HCT116 (cell line): ENCODE measurements around the gene NECTIN3. TPM values are rescaled to one million over a fixed set of nuclear protein-coding genes. Genes with fewer than 3 reads are reported as not detected.

Source experiments
- ATAC-seq: fragments of 200-7000 bp; cut with Tn5 transposase; 2 replicates; pipeline ENCODE4 v1.9.1; 2020; ENCODE audit warnings: mild to moderate bottlenecking, moderate library complexity
- BruUV-seq: library from RNA; stranded (reverse); fragments of 400-500 nt; replicated peaks from 2 replicates; lab custom pipeline; 2021; lab: Mats Ljungman, UMichigan
- CTCF ChIA-PET: fragments of 300-600 bp; sonication (Branson Sonifier 250); formaldehyde crosslinking; loops from one replicate; lab custom pipeline; 2021; ENCODE audit warnings: antibody characterized with exemption; lab: Charles Lee
- POLR2A ChIA-PET: fragments of 300-600, 350-600 bp; sonication (Branson Sonifier 250); formaldehyde crosslinking; loops from one replicate; lab custom pipeline; 2021; ENCODE audit warnings: antibody characterized with exemption; lab: Charles Lee
- RAD21 ChIA-PET, 2 experiments: fragments of 300-600 bp; sonication (Branson Sonifier 250); formaldehyde crosslinking; loops; one replicate each; lab custom pipeline; 2023; ENCODE audit warnings: low total read pairs in 2 of 2; ENCODE audit not compliant: uncharacterized antibody in 2 of 2, unreplicated experiment in 2 of 2, low non-redundant PET in 1 of 2; lab: Charles Lee
- DNase-seq: peaks from one replicate; pipeline ENCODE4 v3.0.0-alpha.2; 2010; ENCODE audit warnings: low read depth, low spot score
- H2AFZ ChIP-seq: fragments of 200-600 bp; shearing (Covaris generic), sonication (generic); 2 replicates; pipeline ENCODE4 v1.6.1; 2017; ENCODE audit warnings: low read depth, mixed run types, mixed read lengths, antibody characterized with exemption, low read length; ENCODE audit not compliant: poor library complexity, severe bottlenecking
- H3K27ac ChIP-seq: 2 replicates; pipeline ENCODE4 v1.5.1; 2012; ENCODE audit warnings: low read depth, low read length
- H3K27me3 ChIP-seq: fragments of 200-600 bp; sonication (generic); 2 replicates; pipeline ENCODE4 v1.6.1; 2016; ENCODE audit warnings: mixed run types, low read length, mixed read lengths; ENCODE audit not compliant: insufficient read depth
- H3K36me3 ChIP-seq, 2 experiments: fragments of 200-500 bp in 1 of 2; fragments of 200-600 bp in 1 of 2; sonication (Bioruptor generic) in 1 of 2; sonication (generic) in 1 of 2; 2 replicates each; pipeline versions ENCODE4 v1.5.1 to v1.6.1; 2014 to 2016; ENCODE audit warnings: low read length in 2 of 2, inconsistent platforms in 1 of 2, mixed read lengths in 1 of 2, mixed run types in 1 of 2; ENCODE audit not compliant: insufficient read depth in 2 of 2, control insufficient read depth in 1 of 2
- H3K4me1 ChIP-seq, 2 experiments: fragments of 200-600 bp in 1 of 2; sonication (generic) in 1 of 2; 2 replicates each; pipeline versions ENCODE4 v1.5.1 to v1.6.1; 2012 to 2017; ENCODE audit warnings: low read length in 2 of 2, inconsistent platforms in 1 of 2, mild to moderate bottlenecking in 1 of 2, mixed read lengths in 1 of 2, mixed run types in 1 of 2, moderate library complexity in 1 of 2; ENCODE audit not compliant: insufficient read depth in 2 of 2, control insufficient read depth in 1 of 2
- H3K4me2 ChIP-seq: fragments of 200-600 bp; sonication (generic); 2 replicates; pipeline ENCODE4 v1.6.1; 2017; ENCODE audit warnings: mixed run types, low read length, mixed read lengths
- H3K4me3 ChIP-seq, 2 experiments: fragments of 200-600 bp in 1 of 2; sonication (generic) in 1 of 2; replicated peaks in 1 of 2; 2 replicates each; pipeline ENCODE4 v1.5.1; 2011 to 2016; ENCODE audit warnings: low read length in 2 of 2, control low read depth in 1 of 2, low read depth in 1 of 2, mild to moderate bottlenecking in 1 of 2, mixed read lengths in 1 of 2, mixed run types in 1 of 2
- H3K79me2 ChIP-seq: fragments of 200-600 bp; sonication (generic); 2 replicates; pipeline ENCODE4 v1.6.1; 2017; ENCODE audit warnings: mild to moderate bottlenecking, mixed run types, low read length, moderate library complexity, mixed read lengths; ENCODE audit not compliant: insufficient read depth
- H3K9ac ChIP-seq: fragments of 200-600 bp; sonication (generic); 2 replicates; pipeline ENCODE4 v1.6.1; 2016; ENCODE audit warnings: low read length, mixed read lengths
- H3K9me2 ChIP-seq: fragments of 200-600 bp; sonication (generic), shearing (Covaris generic); 2 replicates; pipeline ENCODE4 v1.6.1; 2017; ENCODE audit warnings: mixed run types, mild to moderate bottlenecking, moderate library complexity; ENCODE audit not compliant: insufficient read depth
- H3K9me3 ChIP-seq, 2 experiments: fragments of 200-500 bp in 1 of 2; fragments of 200-600 bp in 1 of 2; sonication (Bioruptor generic) in 1 of 2; sonication (generic) in 1 of 2; 2 replicates each; pipeline ENCODE4 v1.6.1; 2014 to 2017; ENCODE audit warnings: low read length in 2 of 2, mixed read lengths in 2 of 2, inconsistent platforms in 1 of 2, low read depth in 1 of 2, mild to moderate bottlenecking in 1 of 2, mixed run types in 1 of 2, moderate library complexity in 1 of 2; ENCODE audit not compliant: control insufficient read depth in 1 of 2, insufficient read depth in 1 of 2
- H4K20me1 ChIP-seq: fragments of 200-600 bp; sonication (generic), shearing (Covaris generic); 2 replicates; pipeline ENCODE4 v1.6.1; 2017; ENCODE audit warnings: mixed run types, mild to moderate bottlenecking, moderate library complexity; ENCODE audit not compliant: insufficient read depth
- ATF3 ChIP-seq: IDR thresholded peaks from 2 replicates; pipeline ENCODE4 v1.6.1; 2012
- CBX3 ChIP-seq: IDR thresholded peaks from 2 replicates; pipeline ENCODE4 v1.6.1; 2012; ENCODE audit warnings: low read depth
- CEBPB ChIP-seq: IDR thresholded peaks from 2 replicates; pipeline ENCODE4 v1.6.1; 2012; ENCODE audit warnings: low read depth
- EGR1 ChIP-seq: IDR thresholded peaks from 2 replicates; pipeline ENCODE4 v1.6.1; 2012; ENCODE audit warnings: low read depth
- ELF1 ChIP-seq: IDR thresholded peaks from 2 replicates; pipeline ENCODE4 v1.6.1; 2012; ENCODE audit warnings: low read depth, borderline replicate concordance
- EZH2 ChIP-seq: fragments of 200-600 bp; sonication (generic); IDR thresholded peaks from 2 replicates; pipeline ENCODE4 v1.6.1; 2017; ENCODE audit warnings: antibody characterized with exemption, mixed run types
- FOSL1 ChIP-seq: IDR thresholded peaks from 2 replicates; pipeline ENCODE4 v1.6.1; 2012; ENCODE audit warnings: low read depth
- POLR2A ChIP-seq: IDR thresholded peaks from 2 replicates; pipeline ENCODE4 v1.7.0; 2011; ENCODE audit warnings: borderline replicate concordance; ENCODE audit not compliant: insufficient read depth, insufficient read length; ENCODE audit errors: extremely low read depth
- POLR2AphosphoS5 ChIP-seq: IDR thresholded peaks from 2 replicates; pipeline ENCODE4 v1.6.1; 2011; ENCODE audit warnings: mild to moderate bottlenecking, low read depth, low read length, moderate library complexity
- RAD21 ChIP-seq: IDR thresholded peaks from 2 replicates; pipeline ENCODE4 v1.6.1; 2012; ENCODE audit warnings: low read depth, mild to moderate bottlenecking
- REST ChIP-seq: IDR thresholded peaks from 2 replicates; pipeline ENCODE4 v1.6.1; 2012; ENCODE audit warnings: low read depth
- SIN3A ChIP-seq: IDR thresholded peaks from 2 replicates; pipeline ENCODE4 v1.6.1; 2012; ENCODE audit warnings: low read depth
- SP1 ChIP-seq: IDR thresholded peaks from 2 replicates; pipeline ENCODE4 v1.6.1; 2012; ENCODE audit warnings: low read depth
- TCF7L2 ChIP-seq: IDR thresholded peaks from 2 replicates; pipeline ENCODE4 v1.7.0; 2011; ENCODE audit warnings: borderline replicate concordance, inconsistent platforms; ENCODE audit not compliant: insufficient read depth, insufficient read length; ENCODE audit errors: extremely low read depth
- ZFX ChIP-seq: fragments of 450-650 bp; IDR thresholded peaks from 2 replicates; pipeline ENCODE4 v1.6.1; 2017
- ZNF274 ChIP-seq: fragments of 200-500 bp; sonication (Bioruptor generic); IDR thresholded peaks from 2 replicates; pipeline ENCODE4 v1.6.1; 2014; ENCODE audit warnings: mild to moderate bottlenecking, low read depth, low read length, inconsistent platforms
- intact Hi-C: fragments of 100-400 bp; cut with micrococcal nuclease; formaldehyde crosslinking; loops from 2 replicates; pipeline ENCODE4 v1.10.0; 2022
- total RNA-seq: library from RNA; stranded (reverse); gene quantifications from one replicate; pipeline ENCODE4 v1.2.1, GENCODE V29; 2021; ENCODE audit not compliant: unreplicated experiment
- TF ChIP-seq, protein P1 (sequence below), 3 experiments: fragments of 200-600 bp in 1 of 3; sonication (generic) in 1 of 3; IDR thresholded peaks in 2 of 3; conservative IDR thresholded peaks in 1 of 3; 2 replicates each; pipeline ENCODE4 v1.5.1; 2012 to 2017; ENCODE audit warnings: low read depth in 2 of 3, low read length in 2 of 3, antibody characterized with exemption in 1 of 3, borderline replicate concordance in 1 of 3, control low read depth in 1 of 3, mild to moderate bottlenecking in 1 of 3, mixed read lengths in 1 of 3, mixed run types in 1 of 3, moderate library complexity in 1 of 3; ENCODE audit not compliant: insufficient read depth in 1 of 3
- TF ChIP-seq, protein P2 (sequence below): IDR thresholded peaks from 2 replicates; pipeline ENCODE4 v1.6.1; 2012

The NECTIN3 gene
- total RNA-seq, 1 experiment from 2014 or later, result 93.6 TPM

- ChIA-PET RAD21 (no interaction called here), CTCF (interaction anchor here (1.4 kb wide), 1 partner anchor 10 kb away, joined by 5 read pairs; no protein-coding TSS in a partner anchor), POLR2A (no interaction called here)
- H3K4me1 ChIP-seq, result peaks cover 5 to 31% of the 10 kb centered on the region in 2 experiments
- no peak for DNase-seq
- H3K9me2 ChIP-seq, result no peaks in the 10 kb centered on the region
- H3K79me2 ChIP-seq, result peaks cover 49% of the 10 kb centered on the region
- H3K27ac ChIP-seq, result peak overlapping the region; percentile 96
- no peak for ATAC-seq
- H3K4me3 ChIP-seq, result peak overlapping the region; percentile 89 to 90
- no peaks in the 10 kb centered on the region for H3K27me3 ChIP-seq
- H3K36me3 ChIP-seq, result no peaks in the 10 kb centered on the region
- no TSS peak for BruUV-seq
- no peaks in the 10 kb centered on the region for H4K20me1 ChIP-seq
- no peak overlapping the region for H2AFZ ChIP-seq
- intact Hi-C loops, result loop anchor here (2.0 to 10.0 kb wide), 8 partner anchors 265 to 1338 kb away; no protein-coding TSS in a partner anchor
- H3K4me2 ChIP-seq, result peak overlapping the region; percentile 86
- H3K9me3 ChIP-seq, result no peaks in the 10 kb centered on the region
- peak overlapping the region; percentile 85 for H3K9ac ChIP-seq
- no peak for TF ChIP-seq SP1
- no peak for TF ChIP-seq TCF7L2
- no peak for TF ChIP-seq POLR2AphosphoS5
- TF ChIP-seq ZNF274, result no peak
- no peak for TF ChIP-seq EGR1
- TF ChIP-seq ZFX, result no peak
- no peak for TF ChIP-seq CEBPB
- no peak for TF ChIP-seq ATF3
- TF ChIP-seq POLR2A, result no peak
- no peak for TF ChIP-seq FOSL1
- TF ChIP-seq CBX3, result no peak
- TF ChIP-seq EZH2, result no peak
- TF ChIP-seq, protein P1, sequence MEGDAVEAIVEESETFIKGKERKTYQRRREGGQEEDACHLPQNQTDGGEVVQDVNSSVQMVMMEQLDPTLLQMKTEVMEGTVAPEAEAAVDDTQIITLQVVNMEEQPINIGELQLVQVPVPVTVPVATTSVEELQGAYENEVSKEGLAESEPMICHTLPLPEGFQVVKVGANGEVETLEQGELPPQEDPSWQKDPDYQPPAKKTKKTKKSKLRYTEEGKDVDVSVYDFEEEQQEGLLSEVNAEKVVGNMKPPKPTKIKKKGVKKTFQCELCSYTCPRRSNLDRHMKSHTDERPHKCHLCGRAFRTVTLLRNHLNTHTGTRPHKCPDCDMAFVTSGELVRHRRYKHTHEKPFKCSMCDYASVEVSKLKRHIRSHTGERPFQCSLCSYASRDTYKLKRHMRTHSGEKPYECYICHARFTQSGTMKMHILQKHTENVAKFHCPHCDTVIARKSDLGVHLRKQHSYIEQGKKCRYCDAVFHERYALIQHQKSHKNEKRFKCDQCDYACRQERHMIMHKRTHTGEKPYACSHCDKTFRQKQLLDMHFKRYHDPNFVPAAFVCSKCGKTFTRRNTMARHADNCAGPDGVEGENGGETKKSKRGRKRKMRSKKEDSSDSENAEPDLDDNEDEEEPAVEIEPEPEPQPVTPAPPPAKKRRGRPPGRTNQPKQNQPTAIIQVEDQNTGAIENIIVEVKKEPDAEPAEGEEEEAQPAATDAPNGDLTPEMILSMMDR (IDR thresholded peaks at IDR 0.05 in 2 of 3, conservative IDR thresholded peaks at IDR 0.05 in 1 of 3; ENCODE audit: borderline replicate concordance in 1 of 3, insufficient read depth in 1 of 3, low read depth in 2 of 3, low read length in 2 of 3), result no peak
- TF ChIP-seq RAD21, result no peak
- no peak for TF ChIP-seq REST
- no peak; the same call in 1 of the 2 replicates for TF ChIP-seq SIN3A
- TF ChIP-seq, protein P2, sequence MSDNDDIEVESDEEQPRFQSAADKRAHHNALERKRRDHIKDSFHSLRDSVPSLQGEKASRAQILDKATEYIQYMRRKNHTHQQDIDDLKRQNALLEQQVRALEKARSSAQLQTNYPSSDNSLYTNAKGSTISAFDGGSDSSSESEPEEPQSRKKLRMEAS, result no peak
- no peak for TF ChIP-seq ELF1
These were observed 1.4 kb upstream of the NECTIN3 start for GRCh38 chr3:111069974-111070771.
